GM19023 (cell line): ENCODE measurements around the gene EDRF1.
"Not testable (repeated sequence)": the region's sequence is repeated elsewhere in the genome, so short reads cannot be mapped to it uniquely, and the experiment has no call there.

Experiments used
- ATAC-seq: cut with Tn5 transposase; IDR thresholded peaks from one replicate; pipeline ENCODE4 v1.9.1; 2021; ENCODE audit warnings: mild to moderate bottlenecking, moderate library complexity; ENCODE audit not compliant: unreplicated experiment

The EDRF1 gene, protein sequence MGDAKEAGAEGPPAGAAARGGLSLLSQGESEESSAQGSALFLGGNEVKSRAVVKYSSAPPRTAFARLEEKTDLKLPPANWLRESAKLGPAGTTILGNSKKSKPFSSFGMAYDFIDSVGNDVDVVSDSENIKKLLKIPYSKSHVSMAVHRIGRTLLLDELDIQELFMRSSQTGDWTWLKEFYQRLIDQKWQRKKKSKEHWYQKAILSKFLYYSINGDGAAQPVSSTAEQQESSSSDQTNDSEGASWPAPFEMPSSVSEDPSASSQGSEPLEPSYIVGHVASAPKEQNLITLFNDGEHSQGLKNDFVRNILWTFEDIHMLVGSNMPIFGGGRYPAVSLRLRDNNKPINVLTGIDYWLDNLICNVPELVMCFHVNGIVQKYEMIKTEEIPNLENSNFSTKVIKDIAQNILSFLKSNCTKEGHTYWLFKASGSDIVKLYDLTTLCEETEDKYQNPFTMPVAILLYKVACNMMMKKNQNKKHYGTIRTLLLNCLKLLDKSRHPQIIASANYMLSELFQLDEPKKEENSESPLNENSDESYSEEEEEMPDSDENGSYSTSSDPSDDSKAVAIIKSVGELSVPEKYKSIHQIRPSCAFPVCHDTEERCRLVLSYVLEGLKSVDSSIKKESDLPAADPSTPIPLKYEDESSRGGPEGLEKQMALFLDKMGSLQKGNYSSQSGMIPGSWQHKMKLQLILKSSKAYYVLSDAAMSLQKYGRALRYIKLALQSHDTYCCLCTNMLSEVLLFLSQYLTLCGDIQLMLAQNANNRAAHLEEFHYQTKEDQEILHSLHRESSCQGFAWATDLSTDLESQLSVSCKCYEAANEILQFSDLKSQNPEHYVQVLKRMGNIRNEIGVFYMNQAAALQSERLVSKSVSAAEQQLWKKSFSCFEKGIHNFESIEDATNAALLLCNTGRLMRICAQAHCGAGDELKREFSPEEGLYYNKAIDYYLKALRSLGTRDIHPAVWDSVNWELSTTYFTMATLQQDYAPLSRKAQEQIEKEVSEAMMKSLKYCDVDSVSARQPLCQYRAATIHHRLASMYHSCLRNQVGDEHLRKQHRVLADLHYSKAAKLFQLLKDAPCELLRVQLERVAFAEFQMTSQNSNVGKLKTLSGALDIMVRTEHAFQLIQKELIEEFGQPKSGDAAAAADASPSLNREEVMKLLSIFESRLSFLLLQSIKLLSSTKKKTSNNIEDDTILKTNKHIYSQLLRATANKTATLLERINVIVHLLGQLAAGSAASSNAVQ

DNA sequence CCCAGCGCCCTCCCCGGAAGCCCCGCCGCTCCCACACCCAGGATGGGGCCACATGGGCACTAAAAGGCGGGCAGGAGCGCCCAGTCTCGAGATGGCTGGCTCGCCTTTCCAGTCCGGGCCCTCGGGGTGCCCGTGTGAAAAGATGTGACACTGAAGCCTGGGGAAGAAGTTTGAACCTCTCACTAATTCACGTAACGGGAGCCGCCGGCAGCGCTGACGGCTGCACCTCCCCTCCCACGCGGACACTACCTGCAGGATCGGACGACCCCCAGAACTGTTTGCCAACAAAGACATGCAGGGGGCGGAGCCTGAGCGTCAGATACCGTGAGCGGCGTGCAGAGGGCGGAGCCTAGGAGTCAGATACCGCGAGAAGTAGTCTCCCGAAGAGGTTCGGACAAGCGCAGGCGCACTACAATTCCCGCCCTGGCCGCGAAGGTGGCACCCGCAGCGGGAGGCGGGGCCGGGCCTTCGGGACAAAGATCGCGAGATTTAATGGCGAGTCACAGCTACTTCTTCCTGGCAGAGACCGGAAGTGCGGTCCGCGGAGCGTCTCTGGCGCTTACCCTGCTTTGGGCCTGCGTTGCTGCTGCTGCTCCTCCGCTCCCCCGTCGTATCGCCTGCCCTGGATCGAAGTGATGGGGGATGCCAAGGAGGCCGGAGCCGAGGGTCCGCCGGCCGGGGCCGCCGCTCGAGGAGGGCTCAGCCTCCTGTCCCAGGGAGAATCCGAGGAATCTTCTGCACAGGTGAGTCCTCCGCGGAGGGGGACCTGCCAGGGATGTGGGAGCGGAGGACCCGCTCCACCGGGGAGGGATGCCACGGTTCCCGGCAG lies at the start of gene EDRF1:
Gene EDRF1 (plus strand): TSS at position 537 of the 829 bp plus-strand sequence. CDS start 99 bp downstream, at position 636.
- peak; percentile 93 for ATAC-seq

DNA sequence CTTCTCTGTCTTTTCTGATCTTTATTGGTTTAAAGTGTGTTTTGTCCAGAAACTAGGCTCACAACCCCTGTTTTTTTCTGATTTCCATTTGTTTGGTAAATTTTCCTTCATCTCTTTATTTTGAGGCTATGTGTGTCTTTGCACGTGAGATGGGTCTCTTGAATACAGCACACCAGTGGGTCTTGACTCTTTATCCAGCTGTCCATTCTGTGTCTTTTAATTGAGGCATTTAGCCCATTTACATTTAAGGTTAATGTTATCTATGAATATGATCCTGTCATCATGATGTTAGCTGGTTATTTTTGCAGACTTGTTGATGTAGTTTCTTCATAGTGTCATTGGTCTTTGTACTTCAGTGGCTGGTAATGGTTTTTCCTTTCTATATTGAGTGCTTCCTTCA lies 46.6 kb upstream of the EDRF1 start:
- no peak for ATAC-seq

DNA sequence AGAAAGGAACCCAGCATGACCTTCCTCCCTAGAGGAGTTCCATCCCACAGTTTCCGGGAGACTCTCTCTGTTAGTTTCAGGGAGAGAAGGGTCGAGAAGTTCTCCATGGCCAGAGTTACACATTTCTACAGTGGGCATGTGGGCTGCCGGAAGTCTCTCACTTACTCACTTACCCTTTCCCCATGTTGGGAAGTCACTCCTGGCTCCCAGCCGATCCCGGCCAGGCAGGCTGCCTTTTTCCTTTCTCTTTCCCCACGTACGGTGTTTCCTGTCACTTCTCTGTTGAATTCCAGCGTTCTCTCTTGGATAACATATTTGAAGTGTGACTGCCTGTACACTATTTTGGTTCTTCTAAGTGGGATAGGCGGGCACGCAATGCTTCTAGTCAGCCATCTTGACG lies 40.1 kb upstream of the EDRF1 start:
- no peak for ATAC-seq

DNA sequence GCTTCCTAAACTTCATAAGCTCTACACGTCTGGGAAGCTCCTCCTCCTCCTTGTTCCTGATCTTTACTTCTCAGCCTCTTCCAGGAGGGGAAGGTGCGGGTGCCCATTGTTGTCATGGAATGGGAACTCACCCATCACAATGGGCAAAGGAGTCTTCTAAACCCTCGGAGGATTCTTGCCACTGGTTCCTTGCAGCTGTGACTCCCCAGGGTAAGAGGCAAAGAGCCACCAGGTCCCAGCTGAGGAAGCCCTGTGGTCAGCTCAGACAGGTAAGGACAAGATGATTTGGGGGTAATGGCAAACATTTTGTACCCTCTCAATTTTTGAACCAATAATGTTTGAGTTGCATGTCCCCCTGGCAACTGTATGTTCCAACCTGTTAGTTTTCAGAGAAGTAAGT lies 36.4 kb upstream of the EDRF1 start, which contains the start of gene TEX36:
Gene TEX36 (minus strand): TSS at position 101 of the 400 bp plus-strand sequence. CDS start 174 bp downstream, outside the sequence.
- ATAC-seq: no peak

DNA sequence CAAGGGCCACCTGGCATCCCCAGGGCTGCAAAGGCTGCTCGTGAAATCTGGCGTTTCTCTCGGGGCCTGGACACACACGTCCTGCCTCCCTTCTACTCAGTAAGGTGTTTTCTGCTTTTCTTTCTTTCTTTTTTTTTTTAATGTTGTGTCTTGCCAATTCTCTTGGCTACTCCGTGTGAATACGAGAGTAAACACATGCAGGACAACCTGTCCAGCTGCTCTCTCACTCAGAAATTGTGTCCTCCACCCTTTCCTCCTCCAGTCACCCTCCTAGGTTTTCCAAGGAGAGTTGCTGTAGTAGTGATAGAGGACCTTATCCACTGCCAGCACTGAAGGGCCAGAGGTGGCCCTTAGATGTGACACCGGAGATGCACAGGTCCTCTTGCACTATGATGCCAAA lies 35.7 kb upstream of the EDRF1 start:
- no peak for ATAC-seq

DNA sequence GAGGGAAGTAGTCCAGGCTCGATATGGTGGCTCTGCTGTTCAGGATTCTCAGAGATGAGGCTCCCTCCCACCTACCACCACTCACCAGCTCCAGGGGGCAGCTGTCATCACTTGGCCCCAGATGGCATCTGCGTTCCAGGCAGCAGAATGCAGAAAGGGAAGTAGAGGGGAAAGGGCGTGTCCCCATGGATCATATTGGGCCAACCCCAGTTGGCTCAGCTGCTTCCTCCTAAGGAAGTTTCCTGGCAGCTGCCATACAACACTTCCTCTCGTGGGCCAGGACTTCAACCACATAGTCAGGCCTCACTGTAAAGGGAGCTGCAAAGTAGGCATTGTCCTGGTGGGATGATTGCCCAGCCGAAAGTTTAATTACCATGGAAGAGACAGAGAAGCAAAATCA lies 34.9 kb upstream of the EDRF1 start:
- ATAC-seq: no peak

DNA sequence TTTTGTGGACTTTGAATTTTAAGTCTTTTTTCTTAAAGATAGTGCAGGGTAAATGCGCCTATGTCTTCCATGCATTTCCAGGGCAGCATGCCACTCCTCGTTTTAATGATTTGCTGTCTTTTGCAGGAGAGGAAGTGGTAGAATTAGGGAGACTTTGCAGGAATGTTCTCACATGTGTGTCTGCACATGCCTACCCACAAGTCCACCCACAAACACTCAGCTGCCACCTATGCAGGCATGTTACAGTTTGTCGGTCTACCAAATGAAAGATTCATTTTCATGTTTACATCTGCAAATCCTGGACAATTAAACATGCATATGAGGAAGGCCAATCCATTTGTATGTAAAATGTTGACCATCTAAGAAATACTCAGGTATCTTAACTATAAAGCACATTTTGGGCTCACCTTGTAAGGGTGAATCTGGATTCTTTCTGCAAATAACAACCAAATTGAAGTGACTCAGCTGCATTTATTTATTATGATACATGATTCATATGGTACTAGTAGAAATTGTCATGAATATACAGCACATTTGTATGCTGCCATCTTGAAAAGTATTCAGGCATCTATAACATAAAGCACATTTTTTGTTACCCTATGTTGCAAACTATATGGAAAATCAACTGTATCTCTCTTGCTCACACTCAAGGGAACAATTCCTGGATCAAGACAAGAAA lies 31.9 kb upstream of the EDRF1 start:
- no peak for ATAC-seq

DNA sequence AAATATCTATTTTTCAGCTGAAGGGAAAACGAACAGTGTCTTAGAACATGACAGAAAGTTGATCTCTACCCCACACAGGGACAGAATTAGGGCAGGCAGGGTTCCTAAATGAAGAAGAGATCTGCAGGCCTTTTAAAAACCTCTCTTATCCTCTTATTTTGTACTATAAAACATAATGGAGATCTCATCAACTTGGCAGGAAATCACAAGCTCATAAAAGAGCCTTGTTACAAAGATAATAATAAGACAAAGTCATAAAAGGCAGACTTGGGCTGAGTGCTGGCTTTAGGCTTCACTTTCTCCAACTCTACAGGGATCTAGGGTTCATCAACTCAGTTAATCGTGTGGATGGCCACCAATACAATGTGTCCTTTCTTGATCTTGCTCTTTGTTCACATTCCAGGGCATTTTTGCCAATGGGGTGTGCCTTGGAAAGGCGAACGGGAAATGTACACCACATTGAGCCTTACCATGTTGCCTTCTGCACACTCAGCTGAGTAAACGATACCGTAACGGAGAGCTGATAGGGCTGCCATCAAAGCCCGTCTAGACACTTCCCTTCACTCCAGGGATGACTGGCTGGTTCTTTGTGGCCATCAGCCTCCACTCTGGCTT lies 29.4 kb upstream of the EDRF1 start:
- ATAC-seq: no peak

DNA sequence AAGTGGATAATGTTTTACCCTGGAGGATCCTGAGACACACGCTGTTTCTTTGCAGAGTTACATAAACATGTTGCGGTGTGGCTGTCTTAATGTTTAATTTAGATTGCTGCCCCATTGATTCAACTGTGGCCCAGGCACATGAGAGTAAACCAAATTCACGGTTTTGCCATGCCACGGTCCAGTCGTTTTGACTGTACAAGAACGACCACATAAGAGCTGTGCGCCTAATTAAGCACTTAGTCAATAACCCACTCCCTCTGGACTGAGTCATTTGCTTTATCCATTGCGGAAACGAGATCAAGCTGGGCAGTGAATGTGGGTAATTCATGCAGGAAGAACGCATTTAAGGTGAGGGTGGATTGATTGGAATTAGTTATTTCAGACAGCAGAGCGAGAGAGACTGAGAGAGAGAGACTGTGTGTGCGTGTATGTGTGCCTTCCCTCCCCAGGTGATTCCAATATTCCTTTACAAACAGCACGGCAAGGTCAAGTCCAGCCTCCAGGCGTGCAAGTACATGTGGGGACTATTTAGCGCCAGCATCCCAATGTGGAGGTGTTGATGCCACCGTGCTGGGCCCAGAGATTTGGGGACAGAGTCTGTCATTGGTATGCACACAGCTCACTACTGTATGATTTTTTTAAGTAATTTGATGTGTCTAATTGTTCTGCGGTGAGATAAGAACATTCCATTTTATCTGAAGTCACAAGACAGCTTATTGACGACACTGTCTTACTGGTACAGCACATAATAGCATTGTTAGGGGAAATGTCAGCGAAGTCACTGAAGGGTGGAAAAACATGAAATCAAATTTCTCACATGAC lies 28.1 kb upstream of the EDRF1 start:
- no peak for ATAC-seq

DNA sequence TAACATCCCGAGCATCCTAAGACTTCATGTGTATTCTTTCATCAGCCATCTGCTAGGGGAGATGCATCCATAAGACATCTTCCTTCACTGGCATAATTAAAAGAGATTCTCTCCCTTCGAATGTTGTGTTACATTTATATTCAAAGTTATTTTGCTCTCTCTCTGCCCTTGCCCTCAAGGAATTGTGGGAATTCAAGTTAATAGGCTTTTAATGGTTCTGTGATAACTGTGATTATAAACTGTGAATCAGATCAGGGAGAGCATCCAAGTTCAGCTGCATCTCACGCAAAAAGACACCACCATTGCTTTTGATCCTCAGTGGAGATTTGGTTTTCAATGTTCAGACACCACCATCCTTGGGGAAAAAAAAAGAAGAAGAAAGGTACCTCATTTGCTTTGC lies 27.3 kb upstream of the EDRF1 start:
- ATAC-seq: no peak

DNA sequence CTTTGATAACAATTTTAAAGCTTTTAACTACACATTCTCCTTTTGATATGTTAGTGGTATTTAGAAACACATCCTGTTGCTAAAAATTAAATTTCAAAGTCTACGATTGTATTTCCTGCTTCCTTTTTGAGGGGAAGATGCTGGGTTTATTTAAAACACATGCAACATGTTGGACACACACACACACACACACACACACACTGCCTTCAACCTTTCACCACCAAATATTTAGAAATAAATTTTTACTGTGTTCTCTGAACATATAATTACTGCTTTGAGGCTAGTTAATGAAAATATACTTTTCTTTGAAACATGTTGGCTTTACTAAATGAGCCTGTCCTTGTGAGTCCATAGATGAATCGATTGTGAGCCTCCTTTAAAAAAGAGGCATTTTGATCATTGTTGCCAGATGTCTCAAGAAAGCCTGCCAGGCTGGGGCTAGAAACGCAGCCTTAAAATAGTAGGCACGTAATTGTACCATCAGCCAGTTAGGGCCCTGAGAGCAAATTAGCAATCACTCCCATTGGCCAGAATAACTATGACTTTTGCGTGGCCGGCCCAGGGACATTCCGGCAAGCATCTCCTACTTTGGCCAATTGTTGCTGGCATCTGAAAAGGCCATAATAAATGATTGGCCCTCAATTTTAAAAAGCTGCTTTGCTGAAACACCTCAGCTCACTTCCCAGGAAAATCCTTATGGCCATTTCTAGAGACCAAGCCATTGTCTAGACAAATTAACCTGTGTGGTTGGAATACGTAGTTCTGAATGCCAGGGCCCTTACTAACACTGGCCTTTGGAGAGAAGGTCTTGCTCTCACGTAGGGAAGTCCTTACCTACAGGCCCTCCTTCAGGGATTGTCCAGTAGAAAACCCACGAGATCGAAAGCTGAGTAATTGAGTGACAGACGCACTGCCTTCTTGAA lies 26.6 kb upstream of the EDRF1 start:
- ATAC-seq: no peak

DNA sequence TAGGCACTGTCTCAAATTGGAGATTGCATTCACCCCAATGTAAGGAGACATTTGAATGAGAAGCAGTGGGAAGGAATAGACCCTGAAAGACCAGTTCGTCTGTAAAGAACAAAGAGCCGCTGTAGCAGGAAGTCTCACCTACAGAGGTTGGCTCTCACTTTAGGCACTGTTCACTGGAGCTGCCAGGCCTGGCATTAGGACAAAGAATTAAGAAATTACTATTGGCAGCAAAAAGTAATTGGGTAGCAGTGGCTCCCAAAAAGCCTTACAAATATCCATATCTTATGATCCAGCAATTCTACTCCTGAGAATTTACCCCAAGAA lies 26.0 kb upstream of the EDRF1 start:
- ATAC-seq: no peak

DNA sequence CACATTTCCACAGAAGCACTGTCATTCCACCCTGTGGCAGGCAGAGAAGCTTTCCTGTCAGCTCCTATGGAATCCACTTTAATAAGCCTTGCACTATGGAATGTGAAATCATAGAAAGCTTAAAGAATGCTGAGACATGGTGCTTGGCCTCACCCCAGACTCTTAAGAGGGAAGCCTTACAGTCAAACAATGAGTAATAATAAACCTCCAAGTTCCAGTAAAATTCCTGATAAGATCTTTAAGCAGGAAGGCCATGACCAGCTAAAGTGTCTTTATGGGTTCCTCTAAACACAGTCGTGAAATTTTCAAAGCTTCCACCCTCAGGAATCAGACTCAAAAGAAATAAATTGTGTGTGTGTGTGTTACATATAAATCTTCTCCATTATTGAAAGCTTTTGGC lies 24.6 kb upstream of the EDRF1 start:
- no peak for ATAC-seq

DNA sequence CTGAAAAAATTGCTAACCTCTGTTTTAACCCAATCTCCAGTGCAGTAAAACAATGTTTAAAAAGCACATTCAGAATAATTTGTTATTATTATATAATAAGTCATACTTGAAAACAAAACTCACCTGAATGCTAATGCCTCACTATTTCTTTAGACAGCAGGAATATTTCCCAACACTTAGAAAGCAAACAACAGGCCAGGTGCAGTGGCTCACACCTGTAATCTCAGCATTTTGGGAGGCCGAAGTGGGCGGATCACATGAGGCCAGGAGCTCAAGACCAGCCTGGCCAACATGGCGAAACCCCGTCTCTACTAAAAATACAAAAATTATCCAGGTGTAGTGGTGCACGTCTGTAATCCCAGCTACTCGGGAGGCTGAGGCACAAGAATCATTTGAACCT lies 22.6 kb upstream of the EDRF1 start:
- ATAC-seq: not testable (repeated sequence)

DNA sequence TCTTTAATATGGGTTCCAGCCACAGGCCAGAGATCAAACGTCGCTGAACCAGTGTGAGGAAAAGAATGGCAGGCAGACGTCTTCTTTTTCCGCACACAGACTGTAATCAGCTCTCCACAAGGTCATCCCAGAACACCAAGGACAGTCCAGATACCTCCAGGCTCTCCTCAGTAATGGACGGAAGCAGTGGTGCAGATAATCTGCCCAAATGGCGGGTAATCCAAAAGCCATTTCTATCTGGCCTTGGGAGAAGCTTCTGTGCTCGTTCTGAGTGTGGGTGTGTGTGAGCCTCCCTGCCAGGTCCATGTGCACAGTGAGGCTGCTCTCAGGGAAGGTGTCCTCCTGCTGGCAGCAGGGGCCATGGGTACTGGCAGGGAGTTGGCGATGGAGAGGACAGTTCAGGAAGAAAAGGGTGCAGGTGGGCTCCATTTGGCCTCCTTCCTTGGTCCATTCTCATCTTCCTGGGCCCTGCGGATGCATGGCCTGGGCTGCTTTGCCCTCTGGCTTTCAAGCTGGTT lies 21.0 kb upstream of the EDRF1 start:
- no peak for ATAC-seq

DNA sequence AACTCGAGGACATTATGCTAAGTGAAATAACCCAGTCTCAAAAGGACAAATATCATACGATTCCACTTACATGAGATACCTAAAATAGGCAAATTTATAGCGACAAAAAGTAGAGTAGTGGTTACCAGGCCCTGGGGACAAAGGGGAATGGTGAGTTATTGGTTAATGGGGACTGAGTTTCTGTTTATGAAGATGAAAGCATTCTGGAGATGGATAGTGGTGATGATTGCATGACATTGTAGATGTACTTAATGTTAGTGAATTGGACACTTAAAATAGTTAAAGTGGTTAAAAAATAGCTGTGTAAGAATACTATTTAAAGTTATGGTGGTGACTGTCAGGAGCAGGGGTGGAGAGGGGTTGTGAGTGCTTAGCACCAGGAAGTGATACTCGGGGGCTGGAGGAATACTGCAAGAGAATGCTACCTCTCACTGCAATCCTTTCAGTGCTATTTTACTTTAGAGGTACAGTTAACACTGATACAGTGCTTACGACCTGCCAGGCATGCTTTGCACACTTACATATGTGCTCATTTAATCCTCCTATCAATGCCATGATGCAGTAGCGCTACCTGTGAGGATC lies 19.9 kb upstream of the EDRF1 start:
- no peak for ATAC-seq

DNA sequence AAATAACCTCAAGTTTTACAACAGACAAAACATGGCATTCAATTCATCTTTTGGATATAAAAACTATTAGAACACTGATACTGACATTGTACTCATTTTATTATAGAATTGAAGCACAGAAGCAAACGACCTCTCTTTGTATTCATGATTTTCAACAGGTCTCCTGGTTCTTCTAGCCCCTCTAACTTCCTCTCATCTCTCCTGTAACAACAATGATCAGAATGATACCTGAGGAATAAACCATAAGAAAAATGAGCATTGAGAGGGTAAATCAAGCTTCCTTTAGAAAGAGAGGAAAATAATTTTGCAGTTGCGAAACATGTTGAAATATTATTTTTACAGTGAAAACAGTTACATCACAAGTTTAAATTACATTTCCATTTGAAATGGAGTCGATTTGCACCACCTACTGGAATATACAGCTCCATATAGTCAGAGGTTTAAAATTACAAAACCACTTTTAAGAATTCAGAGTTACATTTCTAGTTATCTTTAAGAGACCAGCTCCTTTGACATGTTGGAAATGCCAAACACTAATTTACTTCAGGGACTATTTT lies 19.1 kb upstream of the EDRF1 start:
- no peak for ATAC-seq
